HCT116 (cell line): ENCODE data around the gene CNTROB. TPM values are rescaled to one million over a fixed set of nuclear protein-coding genes. Genes with fewer than 3 reads are reported as not detected.

Experiments used
- ATAC-seq: fragments of 200-7000 bp; cut with Tn5 transposase; 2 replicates; pipeline ENCODE4 v1.9.1; 2020; ENCODE audit warnings: mild to moderate bottlenecking, moderate library complexity
- BruUV-seq: library from RNA; stranded (reverse); fragments of 400-500 nt; replicated peaks from 2 replicates; lab custom pipeline; 2021; lab: Mats Ljungman, UMichigan
- CTCF ChIA-PET: fragments of 300-600 bp; sonication (Branson Sonifier 250); formaldehyde crosslinking; loops from one replicate; lab custom pipeline; 2021; ENCODE audit warnings: antibody characterized with exemption; lab: Charles Lee
- POLR2A ChIA-PET: fragments of 300-600, 350-600 bp; sonication (Branson Sonifier 250); formaldehyde crosslinking; loops from one replicate; lab custom pipeline; 2021; ENCODE audit warnings: antibody characterized with exemption; lab: Charles Lee
- RAD21 ChIA-PET, 2 experiments: fragments of 300-600 bp; sonication (Branson Sonifier 250); formaldehyde crosslinking; loops; one replicate each; lab custom pipeline; 2023; ENCODE audit warnings: low total read pairs in 2 of 2; ENCODE audit not compliant: uncharacterized antibody in 2 of 2, unreplicated experiment in 2 of 2, low non-redundant PET in 1 of 2; lab: Charles Lee
- DNase-seq: peaks from one replicate; pipeline ENCODE4 v3.0.0-alpha.2; 2010; ENCODE audit warnings: low read depth, low spot score
- H2AFZ ChIP-seq: fragments of 200-600 bp; shearing (Covaris generic), sonication (generic); 2 replicates; pipeline ENCODE4 v1.6.1; 2017; ENCODE audit warnings: low read depth, mixed run types, mixed read lengths, antibody characterized with exemption, low read length; ENCODE audit not compliant: poor library complexity, severe bottlenecking
- H3K27ac ChIP-seq: 2 replicates; pipeline ENCODE4 v1.5.1; 2012; ENCODE audit warnings: low read depth, low read length
- H3K27me3 ChIP-seq: fragments of 200-600 bp; sonication (generic); 2 replicates; pipeline ENCODE4 v1.6.1; 2016; ENCODE audit warnings: mixed run types, low read length, mixed read lengths; ENCODE audit not compliant: insufficient read depth
- H3K36me3 ChIP-seq, 2 experiments: fragments of 200-500 bp in 1 of 2; fragments of 200-600 bp in 1 of 2; sonication (Bioruptor generic) in 1 of 2; sonication (generic) in 1 of 2; 2 replicates each; pipeline versions ENCODE4 v1.5.1 to v1.6.1; 2014 to 2016; ENCODE audit warnings: low read length in 2 of 2, inconsistent platforms in 1 of 2, mixed read lengths in 1 of 2, mixed run types in 1 of 2; ENCODE audit not compliant: insufficient read depth in 2 of 2, control insufficient read depth in 1 of 2
- H3K4me1 ChIP-seq, 2 experiments: fragments of 200-600 bp in 1 of 2; sonication (generic) in 1 of 2; 2 replicates each; pipeline versions ENCODE4 v1.5.1 to v1.6.1; 2012 to 2017; ENCODE audit warnings: low read length in 2 of 2, inconsistent platforms in 1 of 2, mild to moderate bottlenecking in 1 of 2, mixed read lengths in 1 of 2, mixed run types in 1 of 2, moderate library complexity in 1 of 2; ENCODE audit not compliant: insufficient read depth in 2 of 2, control insufficient read depth in 1 of 2
- H3K4me2 ChIP-seq: fragments of 200-600 bp; sonication (generic); 2 replicates; pipeline ENCODE4 v1.6.1; 2017; ENCODE audit warnings: mixed run types, low read length, mixed read lengths
- H3K4me3 ChIP-seq, 2 experiments: fragments of 200-600 bp in 1 of 2; sonication (generic) in 1 of 2; replicated peaks in 1 of 2; 2 replicates each; pipeline ENCODE4 v1.5.1; 2011 to 2016; ENCODE audit warnings: low read length in 2 of 2, control low read depth in 1 of 2, low read depth in 1 of 2, mild to moderate bottlenecking in 1 of 2, mixed read lengths in 1 of 2, mixed run types in 1 of 2
- H3K79me2 ChIP-seq: fragments of 200-600 bp; sonication (generic); 2 replicates; pipeline ENCODE4 v1.6.1; 2017; ENCODE audit warnings: mild to moderate bottlenecking, mixed run types, low read length, moderate library complexity, mixed read lengths; ENCODE audit not compliant: insufficient read depth
- H3K9ac ChIP-seq: fragments of 200-600 bp; sonication (generic); 2 replicates; pipeline ENCODE4 v1.6.1; 2016; ENCODE audit warnings: low read length, mixed read lengths
- H3K9me2 ChIP-seq: fragments of 200-600 bp; sonication (generic), shearing (Covaris generic); 2 replicates; pipeline ENCODE4 v1.6.1; 2017; ENCODE audit warnings: mixed run types, mild to moderate bottlenecking, moderate library complexity; ENCODE audit not compliant: insufficient read depth
- H3K9me3 ChIP-seq, 2 experiments: fragments of 200-500 bp in 1 of 2; fragments of 200-600 bp in 1 of 2; sonication (Bioruptor generic) in 1 of 2; sonication (generic) in 1 of 2; 2 replicates each; pipeline ENCODE4 v1.6.1; 2014 to 2017; ENCODE audit warnings: low read length in 2 of 2, mixed read lengths in 2 of 2, inconsistent platforms in 1 of 2, low read depth in 1 of 2, mild to moderate bottlenecking in 1 of 2, mixed run types in 1 of 2, moderate library complexity in 1 of 2; ENCODE audit not compliant: control insufficient read depth in 1 of 2, insufficient read depth in 1 of 2
- H4K20me1 ChIP-seq: fragments of 200-600 bp; sonication (generic), shearing (Covaris generic); 2 replicates; pipeline ENCODE4 v1.6.1; 2017; ENCODE audit warnings: mixed run types, mild to moderate bottlenecking, moderate library complexity; ENCODE audit not compliant: insufficient read depth
- CBX3 ChIP-seq: IDR thresholded peaks from 2 replicates; pipeline ENCODE4 v1.6.1; 2012; ENCODE audit warnings: low read depth
- CEBPB ChIP-seq: IDR thresholded peaks from 2 replicates; pipeline ENCODE4 v1.6.1; 2012; ENCODE audit warnings: low read depth
- EGR1 ChIP-seq: IDR thresholded peaks from 2 replicates; pipeline ENCODE4 v1.6.1; 2012; ENCODE audit warnings: low read depth
- ELF1 ChIP-seq: IDR thresholded peaks from 2 replicates; pipeline ENCODE4 v1.6.1; 2012; ENCODE audit warnings: low read depth, borderline replicate concordance
- EZH2 ChIP-seq: fragments of 200-600 bp; sonication (generic); IDR thresholded peaks from 2 replicates; pipeline ENCODE4 v1.6.1; 2017; ENCODE audit warnings: antibody characterized with exemption, mixed run types
- EZH2phosphoT487 ChIP-seq: fragments of 200-600 bp; IDR thresholded peaks from 2 replicates; pipeline ENCODE4 v1.6.1; 2018; ENCODE audit warnings: antibody characterized with exemption, borderline replicate concordance
- FOSL1 ChIP-seq: IDR thresholded peaks from 2 replicates; pipeline ENCODE4 v1.6.1; 2012; ENCODE audit warnings: low read depth
- JUND ChIP-seq: IDR thresholded peaks from 2 replicates; pipeline ENCODE4 v1.6.1; 2012
- POLR2AphosphoS5 ChIP-seq: IDR thresholded peaks from 2 replicates; pipeline ENCODE4 v1.6.1; 2011; ENCODE audit warnings: mild to moderate bottlenecking, low read depth, low read length, moderate library complexity
- RAD21 ChIP-seq: IDR thresholded peaks from 2 replicates; pipeline ENCODE4 v1.6.1; 2012; ENCODE audit warnings: low read depth, mild to moderate bottlenecking
- SIN3A ChIP-seq: IDR thresholded peaks from 2 replicates; pipeline ENCODE4 v1.6.1; 2012; ENCODE audit warnings: low read depth
- SP1 ChIP-seq: IDR thresholded peaks from 2 replicates; pipeline ENCODE4 v1.6.1; 2012; ENCODE audit warnings: low read depth
- SRF ChIP-seq: IDR thresholded peaks from 2 replicates; pipeline ENCODE4 v1.6.1; 2012; ENCODE audit warnings: low read depth
- TCF7L2 ChIP-seq: IDR thresholded peaks from 2 replicates; pipeline ENCODE4 v1.7.0; 2011; ENCODE audit warnings: borderline replicate concordance, inconsistent platforms; ENCODE audit not compliant: insufficient read depth, insufficient read length; ENCODE audit errors: extremely low read depth
- ZFX ChIP-seq: fragments of 450-650 bp; IDR thresholded peaks from 2 replicates; pipeline ENCODE4 v1.6.1; 2017
- ZNF274 ChIP-seq: fragments of 200-500 bp; sonication (Bioruptor generic); IDR thresholded peaks from 2 replicates; pipeline ENCODE4 v1.6.1; 2014; ENCODE audit warnings: mild to moderate bottlenecking, low read depth, low read length, inconsistent platforms
- intact Hi-C: fragments of 100-400 bp; cut with micrococcal nuclease; formaldehyde crosslinking; loops from 2 replicates; pipeline ENCODE4 v1.10.0; 2022
- total RNA-seq: library from RNA; stranded (reverse); gene quantifications from one replicate; pipeline ENCODE4 v1.2.1, GENCODE V29; 2021; ENCODE audit not compliant: unreplicated experiment
- TF ChIP-seq, protein P1 (sequence below): IDR thresholded peaks from 2 replicates; pipeline ENCODE4 v1.6.1; 2012; ENCODE audit warnings: low read depth
- TF ChIP-seq, protein P2 (sequence below): IDR thresholded peaks from 2 replicates; pipeline ENCODE4 v1.6.1; 2012
- TF ChIP-seq, protein P3 (sequence below): IDR thresholded peaks from 2 replicates; pipeline ENCODE4 v1.6.1; 2012
- TF ChIP-seq, protein P4 (sequence below): IDR thresholded peaks from 2 replicates; pipeline ENCODE4 v1.6.1; 2011; ENCODE audit warnings: mild to moderate bottlenecking, low read length, moderate library complexity; ENCODE audit not compliant: insufficient replicate concordance; ENCODE audit errors: extremely low read depth

The CNTROB gene
- total RNA-seq, 1 experiment from 2014 or later: 54.6 TPM

DNA sequence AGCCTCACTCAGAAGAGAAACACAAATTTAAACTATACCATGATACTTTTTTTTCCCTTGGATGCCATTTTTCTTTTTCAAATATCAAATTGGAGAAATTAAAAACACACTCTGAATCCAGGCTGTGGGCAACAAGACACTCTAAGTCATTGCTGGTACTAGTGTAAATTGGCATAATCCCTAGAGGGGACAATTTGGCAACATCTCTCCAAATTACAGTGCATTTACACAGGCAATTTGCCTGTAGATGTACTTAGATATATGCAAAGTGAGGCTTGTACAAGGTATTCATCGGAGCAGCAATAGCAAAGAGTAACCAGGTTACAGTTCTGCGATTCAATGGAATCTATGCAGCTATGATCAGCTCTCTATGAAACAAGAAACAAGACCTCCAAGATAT, 63.7 kb downstream of the CNTROB start:
- Histone ChIP-seq H3K27me3 (no peaks in the 10 kb centered on the region), H2AFZ (peak overlapping the region; percentile 17), H4K20me1 (no peaks in the 10 kb centered on the region), H3K79me2 (no peaks in the 10 kb centered on the region), H3K4me2 (no peak overlapping the region), H3K36me3 (no peaks in the 10 kb centered on the region), H3K9ac (no peak overlapping the region), H3K4me1 (peaks cover 13 to 23% of the 10 kb centered on the region in 2 experiments), H3K4me3 (no peak overlapping the region), H3K9me2 (no peaks in the 10 kb centered on the region), H3K9me3 (no peaks in the 10 kb centered on the region), H3K27ac (no peak overlapping the region)
- no peak for ATAC-seq
- TF ChIP-seq CEBPB (no peak), EZH2 (no peak), ZNF274 (no peak), SP1 (no peak), TCF7L2 (no peak), ELF1 (no peak), SIN3A (no peak), EGR1 (no peak), CBX3 (no peak), JUND (no peak), FOSL1 (no peak), RAD21 (no peak), EZH2phosphoT487 (no peak), ZFX (no peak), POLR2AphosphoS5 (no peak), SRF (no peak)
- TF ChIP-seq, protein P1, sequence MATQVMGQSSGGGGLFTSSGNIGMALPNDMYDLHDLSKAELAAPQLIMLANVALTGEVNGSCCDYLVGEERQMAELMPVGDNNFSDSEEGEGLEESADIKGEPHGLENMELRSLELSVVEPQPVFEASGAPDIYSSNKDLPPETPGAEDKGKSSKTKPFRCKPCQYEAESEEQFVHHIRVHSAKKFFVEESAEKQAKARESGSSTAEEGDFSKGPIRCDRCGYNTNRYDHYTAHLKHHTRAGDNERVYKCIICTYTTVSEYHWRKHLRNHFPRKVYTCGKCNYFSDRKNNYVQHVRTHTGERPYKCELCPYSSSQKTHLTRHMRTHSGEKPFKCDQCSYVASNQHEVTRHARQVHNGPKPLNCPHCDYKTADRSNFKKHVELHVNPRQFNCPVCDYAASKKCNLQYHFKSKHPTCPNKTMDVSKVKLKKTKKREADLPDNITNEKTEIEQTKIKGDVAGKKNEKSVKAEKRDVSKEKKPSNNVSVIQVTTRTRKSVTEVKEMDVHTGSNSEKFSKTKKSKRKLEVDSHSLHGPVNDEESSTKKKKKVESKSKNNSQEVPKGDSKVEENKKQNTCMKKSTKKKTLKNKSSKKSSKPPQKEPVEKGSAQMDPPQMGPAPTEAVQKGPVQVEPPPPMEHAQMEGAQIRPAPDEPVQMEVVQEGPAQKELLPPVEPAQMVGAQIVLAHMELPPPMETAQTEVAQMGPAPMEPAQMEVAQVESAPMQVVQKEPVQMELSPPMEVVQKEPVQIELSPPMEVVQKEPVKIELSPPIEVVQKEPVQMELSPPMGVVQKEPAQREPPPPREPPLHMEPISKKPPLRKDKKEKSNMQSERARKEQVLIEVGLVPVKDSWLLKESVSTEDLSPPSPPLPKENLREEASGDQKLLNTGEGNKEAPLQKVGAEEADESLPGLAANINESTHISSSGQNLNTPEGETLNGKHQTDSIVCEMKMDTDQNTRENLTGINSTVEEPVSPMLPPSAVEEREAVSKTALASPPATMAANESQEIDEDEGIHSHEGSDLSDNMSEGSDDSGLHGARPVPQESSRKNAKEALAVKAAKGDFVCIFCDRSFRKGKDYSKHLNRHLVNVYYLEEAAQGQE: no peak
- TF ChIP-seq, protein P2, sequence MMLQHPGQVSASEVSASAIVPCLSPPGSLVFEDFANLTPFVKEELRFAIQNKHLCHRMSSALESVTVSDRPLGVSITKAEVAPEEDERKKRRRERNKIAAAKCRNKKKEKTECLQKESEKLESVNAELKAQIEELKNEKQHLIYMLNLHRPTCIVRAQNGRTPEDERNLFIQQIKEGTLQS: no peak
- TF ChIP-seq, protein P3, sequence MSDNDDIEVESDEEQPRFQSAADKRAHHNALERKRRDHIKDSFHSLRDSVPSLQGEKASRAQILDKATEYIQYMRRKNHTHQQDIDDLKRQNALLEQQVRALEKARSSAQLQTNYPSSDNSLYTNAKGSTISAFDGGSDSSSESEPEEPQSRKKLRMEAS: no peak
- TF ChIP-seq, protein P4, sequence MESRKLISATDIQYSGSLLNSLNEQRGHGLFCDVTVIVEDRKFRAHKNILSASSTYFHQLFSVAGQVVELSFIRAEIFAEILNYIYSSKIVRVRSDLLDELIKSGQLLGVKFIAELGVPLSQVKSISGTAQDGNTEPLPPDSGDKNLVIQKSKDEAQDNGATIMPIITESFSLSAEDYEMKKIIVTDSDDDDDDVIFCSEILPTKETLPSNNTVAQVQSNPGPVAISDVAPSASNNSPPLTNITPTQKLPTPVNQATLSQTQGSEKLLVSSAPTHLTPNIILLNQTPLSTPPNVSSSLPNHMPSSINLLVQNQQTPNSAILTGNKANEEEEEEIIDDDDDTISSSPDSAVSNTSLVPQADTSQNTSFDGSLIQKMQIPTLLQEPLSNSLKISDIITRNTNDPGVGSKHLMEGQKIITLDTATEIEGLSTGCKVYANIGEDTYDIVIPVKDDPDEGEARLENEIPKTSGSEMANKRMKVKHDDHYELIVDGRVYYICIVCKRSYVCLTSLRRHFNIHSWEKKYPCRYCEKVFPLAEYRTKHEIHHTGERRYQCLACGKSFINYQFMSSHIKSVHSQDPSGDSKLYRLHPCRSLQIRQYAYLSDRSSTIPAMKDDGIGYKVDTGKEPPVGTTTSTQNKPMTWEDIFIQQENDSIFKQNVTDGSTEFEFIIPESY: no peak
- intact Hi-C loops: no loop called here
- POLR2A ChIA-PET: no interaction called here
- no peak for DNase-seq
- CTCF ChIA-PET: interaction anchor here (1.2 kb wide), 1 partner anchor 46 kb away, joined by 3 read pairs; no protein-coding TSS in a partner anchor
- RAD21 ChIA-PET: no interaction called here
- BruUV-seq: no TSS peak
